ENCODE data around the gene REXO4.

REXO4 gene

GRCh38 chr9:133382507-133383141, 35.2 kb downstream of the REXO4 start:
- H3K4me3 ChIP-seq (ENCODE audit: low read length, poor library complexity, severe bottlenecking), result no peak overlapping the region
- H3K79me2 ChIP-seq (ENCODE audit: insufficient read depth, low read length), result no peaks in the 10 kb centered on the region
- H3K9me2 ChIP-seq (replicated peaks; ENCODE audit: low read depth, low read length), result no peaks in the 10 kb centered on the region
- no peak overlapping the region for H2AFZ ChIP-seq (ENCODE audit: low read length)
- peaks cover 3% of the 10 kb centered on the region for H3K4me1 ChIP-seq (ENCODE audit: insufficient read depth, low read length, poor library complexity, severe bottlenecking)
- no peaks in the 10 kb centered on the region for H3K36me3 ChIP-seq (ENCODE audit: insufficient read depth, low read length)
- no peak overlapping the region for H3K4me2 ChIP-seq (ENCODE audit: low read depth, low read length, poor library complexity, severe bottlenecking)
- no peaks in the 10 kb centered on the region for H3K9me3 ChIP-seq (ENCODE audit: insufficient read depth, low read depth, low read length)
- TF ChIP-seq EZH2phosphoT487 (IDR thresholded peaks at IDR 0.05; ENCODE audit: borderline replicate concordance) (no peak), CTCF (conservative IDR thresholded peaks at IDR 0.05; ENCODE audit: low read length) (no peak)
- H4K20me1 ChIP-seq (ENCODE audit: insufficient read depth, low read length, poor library complexity, severe bottlenecking), result no peaks in the 10 kb centered on the region
- no peaks in the 10 kb centered on the region for H3K27me3 ChIP-seq (ENCODE audit: insufficient read depth, low read length, poor library complexity, severe bottlenecking)
- no peaks in the 10 kb centered on the region for H3F3A ChIP-seq (ENCODE audit: low read depth)
- no peak overlapping the region for H3K9ac ChIP-seq (ENCODE audit: low read depth, low read length, poor library complexity, severe bottlenecking)

- H4K20me1 ChIP-seq (ENCODE audit: insufficient read depth, low read length, poor library complexity, severe bottlenecking), result peaks cover under 1% of the 10 kb centered on the region
- no peak for TF ChIP-seq CTCF (conservative IDR thresholded peaks at IDR 0.05; ENCODE audit: low read length)
- no peak for TF ChIP-seq EZH2phosphoT487 (IDR thresholded peaks at IDR 0.05; ENCODE audit: borderline replicate concordance)
- H3F3A ChIP-seq (ENCODE audit: low read depth), result no peaks in the 10 kb centered on the region
- no peaks in the 10 kb centered on the region for H3K27me3 ChIP-seq (ENCODE audit: insufficient read depth, low read length, poor library complexity, severe bottlenecking)
- H3K79me2 ChIP-seq (ENCODE audit: insufficient read depth, low read length), result peaks cover 1% of the 10 kb centered on the region
- H3K4me3 ChIP-seq (ENCODE audit: low read length, poor library complexity, severe bottlenecking), result no peak overlapping the region
- no peak overlapping the region for H2AFZ ChIP-seq (ENCODE audit: low read length)
- H3K4me2 ChIP-seq (ENCODE audit: low read depth, low read length, poor library complexity, severe bottlenecking), result no peak overlapping the region
- H3K4me1 ChIP-seq (ENCODE audit: insufficient read depth, low read length, poor library complexity, severe bottlenecking), result peaks cover 11% of the 10 kb centered on the region
- H3K9me3 ChIP-seq (ENCODE audit: insufficient read depth, low read depth, low read length), result no peaks in the 10 kb centered on the region
- no peaks in the 10 kb centered on the region for H3K9me2 ChIP-seq (replicated peaks; ENCODE audit: low read depth, low read length)
- no peak overlapping the region for H3K9ac ChIP-seq (ENCODE audit: low read depth, low read length, poor library complexity, severe bottlenecking)
- H3K36me3 ChIP-seq (ENCODE audit: insufficient read depth, low read length), result no peaks in the 10 kb centered on the region
These were observed 37.1 kb downstream of the REXO4 start for GRCh38 chr9:133380734-133381133.

- no peaks in the 10 kb centered on the region for H3K9me2 ChIP-seq (replicated peaks; ENCODE audit: low read depth, low read length)
- H3K4me1 ChIP-seq (ENCODE audit: insufficient read depth, low read length, poor library complexity, severe bottlenecking), result peaks cover 11% of the 10 kb centered on the region
- peaks cover 14% of the 10 kb centered on the region for H3K79me2 ChIP-seq (ENCODE audit: insufficient read depth, low read length)
- H3F3A ChIP-seq (ENCODE audit: low read depth), result no peaks in the 10 kb centered on the region
- no peaks in the 10 kb centered on the region for H3K36me3 ChIP-seq (ENCODE audit: insufficient read depth, low read length)
- no peaks in the 10 kb centered on the region for H3K9me3 ChIP-seq (ENCODE audit: insufficient read depth, low read depth, low read length)
- H3K4me3 ChIP-seq (ENCODE audit: low read length, poor library complexity, severe bottlenecking), result no peak overlapping the region
- no peak for TF ChIP-seq CTCF (conservative IDR thresholded peaks at IDR 0.05; ENCODE audit: low read length)
- TF ChIP-seq EZH2phosphoT487 (IDR thresholded peaks at IDR 0.05; ENCODE audit: borderline replicate concordance), result no peak
- no peak overlapping the region for H3K4me2 ChIP-seq (ENCODE audit: low read depth, low read length, poor library complexity, severe bottlenecking)
- no peak overlapping the region for H3K9ac ChIP-seq (ENCODE audit: low read depth, low read length, poor library complexity, severe bottlenecking)
- H2AFZ ChIP-seq (ENCODE audit: low read length), result no peak overlapping the region
- no peaks in the 10 kb centered on the region for H3K27me3 ChIP-seq (ENCODE audit: insufficient read depth, low read length, poor library complexity, severe bottlenecking)
- peaks cover 13% of the 10 kb centered on the region for H4K20me1 ChIP-seq (ENCODE audit: insufficient read depth, low read length, poor library complexity, severe bottlenecking)
These were observed 38.4 kb downstream of the REXO4 start for GRCh38 chr9:133379153-133380086.
